Body of pancreas (tissue), 4 donors: ENCODE measurements around the gene MAFF. TPM values are rescaled to one million over a fixed set of nuclear protein-coding genes. Genes with fewer than 3 reads are reported as not detected.
A peak's percentile ranks its signal among the peaks of the same experiment; 100 is the strongest.

ENCODE experiments used
- ATAC-seq: fragments of 150-250 bp; one replicate; pipeline ENCODE4 v1.9.1; 2016
- DNase-seq, 4 donors: peaks; one replicate each; pipeline ENCODE4 v3.0.0-alpha.2; 2019
- H3K27ac ChIP-seq, 4 donors: fragments of 200-600 bp; sonication (generic); 1 replicate in 3 of 4; 2 replicates in 1 of 4; pipeline versions ENCODE4 v1.5.1 to v1.6.1; 2016 to 2019; ENCODE audit warnings: mild to moderate bottlenecking in 1 of 4, mixed read lengths in 1 of 4, moderate library complexity in 1 of 4
- H3K27me3 ChIP-seq, 2 donors: fragments of 200-600 bp; sonication (generic); one replicate each; pipeline ENCODE4 v1.6.0; 2016; ENCODE audit warnings: mild to moderate bottlenecking in 1 of 2
- H3K36me3 ChIP-seq, 2 donors: fragments of 200-600 bp; sonication (generic); replicated peaks in 1 of 2; 2 replicates each; pipeline ENCODE4 v1.5.1; 2016; ENCODE audit warnings: low read depth in 2 of 2; ENCODE audit not compliant: insufficient read depth in 1 of 2
- H3K4me1 ChIP-seq: fragments of 200-600 bp; sonication (generic); one replicate; pipeline ENCODE4 v1.6.0; 2016
- H3K4me3 ChIP-seq, 2 donors: fragments of 200-600 bp; sonication (generic); 1 replicate in 1 of 2; 2 replicates in 1 of 2; pipeline ENCODE4 v1.5.1; 2016 to 2019
- H3K9me3 ChIP-seq, 3 donors: fragments of 200-600 bp; sonication (generic); 1 replicate in 2 of 3; 2 replicates in 1 of 3; pipeline ENCODE4 v1.5.1; 2016
- CTCF ChIP-seq, 7 experiments: fragments of 450-650 bp in 4 of 7; fragments of 200-600 bp in 3 of 7; sonication (generic) in 3 of 7; IDR thresholded peaks; one replicate each; pipeline ENCODE4 v1.5.1; 2016 to 2019; ENCODE audit warnings: antibody characterized with exemption in 7 of 7
- POLR2A ChIP-seq, 3 donors: fragments of 450-650 bp; IDR thresholded peaks; one replicate each; pipeline ENCODE4 v1.6.1; 2016; ENCODE audit warnings: antibody characterized with exemption in 3 of 3, mild to moderate bottlenecking in 2 of 3
- WGBS, 2 donors: methylation state at CpG; one replicate each; pipeline ENCODE4 v1.1.5; 2017; 5-methylcytosine and 5-hydroxymethylcytosine counted together
- intact Hi-C: fragments of 100-400 bp; cut with DNase I; formaldehyde crosslinking; loops from one replicate; pipeline ENCODE4 v1.15.1; 2023
- total RNA-seq, 2 donors: library from RNA; depleted of rRNA; stranded (reverse); fragments of >200 nt; gene quantifications; one replicate each; pipeline ENCODE4 v1.1.0, GENCODE V29; 2016

The MAFF gene
- total RNA-seq, 2 donors from 2014 or later: 16.9 to 35.6 TPM

- Histone ChIP-seq H3K27me3 (no peaks in the 10 kb centered on the region), H3K4me3 (no peak overlapping the region), H3K36me3 (no peaks in the 10 kb centered on the region), H3K4me1 (peaks cover 11% of the 10 kb centered on the region), H3K9me3 (no peaks in the 10 kb centered on the region), H3K27ac (no peak overlapping the region)
- intact Hi-C loops: no loop called here
- ATAC-seq: no peak
- TF ChIP-seq CTCF (IDR thresholded peaks at IDR 0.05) (no peak), POLR2A (IDR thresholded peaks at IDR 0.05) (no peak)
- no peak for DNase-seq
- 72 to 76% methylated on average over 13 to 14 of the region's 14 CpGs for WGBS, 2 donors
These were observed 38.6 kb upstream of the MAFF start for GRCh38 chr22:38162881-38163843.

GRCh38 chr22:38163844-38164550 lies 37.8 kb upstream of the MAFF start:
- H3K4me1 ChIP-seq: peaks cover 11% of the 10 kb centered on the region
- no peaks in the 10 kb centered on the region for H3K9me3 ChIP-seq
- TF ChIP-seq CTCF (IDR thresholded peaks at IDR 0.05) (no peak), POLR2A (IDR thresholded peaks at IDR 0.05) (no peak)
- no peaks in the 10 kb centered on the region for H3K27me3 ChIP-seq
- ATAC-seq: peak; percentile 41
- 37 to 52% methylated on average over 4 to 13 of the region's 13 CpGs for WGBS, 2 donors
- H3K4me3 ChIP-seq: no peak overlapping the region
- no peak overlapping the region for H3K27ac ChIP-seq
- intact Hi-C loops: no loop called here
- DNase-seq: peak in 1 of 4 donors; percentile 30
- no peaks in the 10 kb centered on the region for H3K36me3 ChIP-seq

- Histone ChIP-seq H3K27me3 (no peaks in the 10 kb centered on the region), H3K9me3 (no peaks in the 10 kb centered on the region), H3K27ac (no peak overlapping the region), H3K4me1 (peaks cover 11% of the 10 kb centered on the region), H3K4me3 (no peak overlapping the region), H3K36me3 (no peaks in the 10 kb centered on the region)
- 87 to 92% methylated on average over 3 to 7 of the region's 7 CpGs for WGBS, 2 donors
- intact Hi-C loops: no loop called here
- ATAC-seq: no peak
- DNase-seq: no peak
- no peak for TF ChIP-seq POLR2A (IDR thresholded peaks at IDR 0.05)
- TF ChIP-seq CTCF (IDR thresholded peaks at IDR 0.05): no peak
These were observed 37.3 kb upstream of the MAFF start for GRCh38 chr22:38164551-38164918.

- no peak for DNase-seq
- 92 to 94% methylated on average over 11 to 13 of the region's 13 CpGs for WGBS, 2 donors
- intact Hi-C loops: no loop called here
- peaks cover 11% of the 10 kb centered on the region for H3K4me1 ChIP-seq
- no peaks in the 10 kb centered on the region for H3K36me3 ChIP-seq
- ATAC-seq: no peak
- H3K9me3 ChIP-seq: no peaks in the 10 kb centered on the region
- no peak overlapping the region for H3K27ac ChIP-seq
- H3K4me3 ChIP-seq: no peak overlapping the region
- TF ChIP-seq CTCF (IDR thresholded peaks at IDR 0.05): no peak
- TF ChIP-seq POLR2A (IDR thresholded peaks at IDR 0.05): no peak
- H3K27me3 ChIP-seq: no peaks in the 10 kb centered on the region
These were observed 35.7 kb upstream of the MAFF start for GRCh38 chr22:38165922-38166593.
